Adrenal gland (tissue), 5 donors: Measurements from ENCODE around the gene NFATC3.
"Not testable (repeated sequence)": the region's sequence is repeated elsewhere in the genome, so short reads cannot be mapped to it uniquely, and the experiment has no call there.

ENCODE experiments used
- CTCF ChIP-seq, 6 experiments: fragments of 450-650 bp in 4 of 6; fragments of 200-600 bp in 2 of 6; sonication (generic) in 1 of 6; IDR thresholded peaks; 1 replicate in 5 of 6; 2 replicates in 1 of 6; pipeline versions ENCODE4 v1.5.1 to v1.8.0; 2016 to 2021; ENCODE audit warnings: antibody characterized with exemption in 6 of 6, mild to moderate bottlenecking in 2 of 6, moderate library complexity in 1 of 6
- POLR2A ChIP-seq, 2 donors: fragments of 450-650 bp; IDR thresholded peaks; one replicate each; pipeline ENCODE4 v1.6.1; 2017; ENCODE audit warnings: antibody characterized with exemption in 2 of 2, mild to moderate bottlenecking in 2 of 2, moderate library complexity in 1 of 2
- donor health status: DM: no; HTN: no; CAD: no.

- TF ChIP-seq POLR2A, CTCF (IDR thresholded peaks at IDR 0.05): not testable (repeated sequence)
Measured at GRCh38 chr16:68114939-68115338, 29.8 kb downstream of the NFATC3 start.
